SHP77 treated with DMSO at 0.1 percent for 48 hours (cell line): ENCODE results near the gene RTF1.
"Not testable (repeated sequence)": the region's sequence is repeated elsewhere in the genome, so short reads cannot be mapped to it uniquely, and the experiment has no call there.

Experiments
- DNase-seq: peaks from one replicate; lab custom pipeline; 2025; lab: John Stamatoyannopoulos, UW

RTF1 gene

GRCh38 chr15:41437448-41437847, 20.6 kb downstream of the RTF1 start:
- no peak for DNase-seq

- DNase-seq: no peak
These were observed 21.3 kb downstream of the RTF1 start for GRCh38 chr15:41438206-41438605.

- not testable (repeated sequence) for DNase-seq
These were observed 21.9 kb downstream of the RTF1 start for GRCh38 chr15:41438745-41439144.

- DNase-seq: no peak
These were observed 26.4 kb downstream of the RTF1 start for GRCh38 chr15:41443275-41443674.

- no peak for DNase-seq
These were observed 28.5 kb downstream of the RTF1 start for GRCh38 chr15:41445399-41445798.

GRCh38 chr15:41462084-41462795, 45.3 kb downstream of the RTF1 start:
- no peak for DNase-seq

- DNase-seq: no peak
These were observed 48.1 kb downstream of the RTF1 start for GRCh38 chr15:41464889-41465580.

- no peak for DNase-seq
These were observed 49.0 kb downstream of the RTF1 start for GRCh38 chr15:41465822-41466421.

GRCh38 chr15:41466711-41467110, 49.8 kb downstream of the RTF1 start:
- DNase-seq: no peak

GRCh38 chr15:41469644-41470043, 52.7 kb downstream of the RTF1 start:
- DNase-seq: not testable (repeated sequence)

- no peak for DNase-seq
These were observed 56.5 kb downstream of the RTF1 start for GRCh38 chr15:41473418-41473817.

- no peak for DNase-seq
These were observed 57.5 kb downstream of the RTF1 start for GRCh38 chr15:41474436-41474835.

- DNase-seq: no peak
These were observed 58.0 kb downstream of the RTF1 start for GRCh38 chr15:41474941-41475340.

- no peak for DNase-seq
These were observed 59.6 kb downstream of the RTF1 start for GRCh38 chr15:41476416-41477048.

- no peak for DNase-seq
These were observed 63.7 kb downstream of the RTF1 start for GRCh38 chr15:41480396-41481140.

- DNase-seq: no peak
These were observed 65.4 kb downstream of the RTF1 start for GRCh38 chr15:41482110-41482877.

- no peak for DNase-seq
These were observed 66.2 kb downstream of the RTF1 start for GRCh38 chr15:41483115-41483514.

- no peak for DNase-seq
These were observed 66.6 kb downstream of the RTF1 start for GRCh38 chr15:41483519-41483918.

- DNase-seq: no peak
These were observed 68.2 kb downstream of the RTF1 start for GRCh38 chr15:41484937-41485625.

GRCh38 chr15:41486286-41486685, 69.4 kb downstream of the RTF1 start:
- no peak for DNase-seq

- no peak for DNase-seq
These were observed 70.5 kb downstream of the RTF1 start for GRCh38 chr15:41487381-41487780.
